IMR-90 (cell line): ENCODE data around the gene ATXN1. TPM values are rescaled to one million over a fixed set of nuclear protein-coding genes. Genes with fewer than 3 reads are reported as not detected.

Source experiments
- ATAC-seq: fragments of 200-7000 bp; cut with Tn5 transposase; 2 replicates; pipeline ENCODE4 v1.9.1; 2020; ENCODE audit warnings: low read depth, mild to moderate bottlenecking, moderate library complexity
- BruUV-seq: library from RNA; stranded (reverse); fragments of 400-500 nt; replicated peaks from 2 replicates; lab custom pipeline; 2021; lab: Mats Ljungman, UMichigan
- CTCF ChIA-PET: fragments of 300-600 bp; formaldehyde crosslinking; extraction: SDS; loops from one replicate; lab custom pipeline; 2021; ENCODE audit warnings: antibody characterized with exemption; lab: Yijun Ruan, JAX
- POLR2A ChIA-PET: fragments of 300-600 bp; sonication (Branson Sonifier 250); formaldehyde crosslinking; loops from one replicate; lab custom pipeline; 2022; ENCODE audit warnings: antibody characterized with exemption; ENCODE audit not compliant: unreplicated experiment; lab: Charles Lee
- DNase-seq: peaks from one replicate; pipeline ENCODE4 v3.0.0; 2013
- H2AFZ ChIP-seq: replicated peaks from 2 replicates; pipeline ENCODE3; 2013; ENCODE audit warnings: low read length, mild to moderate bottlenecking; ENCODE audit not compliant: poor library complexity
- H2AK5ac ChIP-seq: 2 replicates; pipeline ENCODE4 v1.6.1; 2013; ENCODE audit warnings: low read depth, low read length, inconsistent platforms
- H2AK9ac ChIP-seq: replicated peaks from 2 replicates; pipeline ENCODE3; 2013; ENCODE audit warnings: mild to moderate bottlenecking, low read depth, low read length, moderate library complexity; ENCODE audit not compliant: poor library complexity
- H2BK120ac ChIP-seq: 2 replicates; pipeline ENCODE4 v1.6.1; 2013; ENCODE audit warnings: low read depth, low read length, inconsistent platforms
- H2BK15ac ChIP-seq: 3 replicates; pipeline ENCODE4 v1.6.1; 2013; ENCODE audit warnings: low read depth, low read length, inconsistent platforms
- H2BK20ac ChIP-seq: 2 replicates; pipeline ENCODE4 v1.6.1; 2013; ENCODE audit warnings: low read depth, mild to moderate bottlenecking, inconsistent platforms, low read length, moderate library complexity
- H2BK5ac ChIP-seq: 2 replicates; pipeline ENCODE4 v1.6.1; 2013; ENCODE audit warnings: mild to moderate bottlenecking, low read depth, low read length, inconsistent platforms; ENCODE audit not compliant: poor library complexity, severe bottlenecking
- H3K14ac ChIP-seq: replicated peaks from 2 replicates; pipeline ENCODE4 v1.6.1; 2013; ENCODE audit warnings: low read depth, low read length, inconsistent platforms
- H3K18ac ChIP-seq: 2 replicates; pipeline ENCODE4 v1.6.1; 2013; ENCODE audit warnings: low read depth, low read length, control low read depth
- H3K23ac ChIP-seq: 2 replicates; pipeline ENCODE4 v1.6.1; 2013; ENCODE audit warnings: low read depth, low read length, inconsistent platforms
- H3K27ac ChIP-seq: 2 replicates; pipeline ENCODE4 v1.5.1; 2013; ENCODE audit warnings: mild to moderate bottlenecking, control low read depth, low read length; ENCODE audit not compliant: insufficient read depth
- H3K27me3 ChIP-seq: 2 replicates; pipeline ENCODE4 v1.6.1; 2013; ENCODE audit warnings: low read length; ENCODE audit not compliant: control insufficient read depth, insufficient read depth
- H3K36me3 ChIP-seq: 2 replicates; pipeline ENCODE4 v1.6.1; 2013; ENCODE audit warnings: low read length, mixed read lengths; ENCODE audit not compliant: control insufficient read depth, insufficient read depth
- H3K4ac ChIP-seq: 2 replicates; pipeline ENCODE4 v1.6.1; 2013; ENCODE audit warnings: low read depth, low read length, inconsistent platforms
- H3K4me1 ChIP-seq: 2 replicates; pipeline ENCODE4 v1.6.1; 2013; ENCODE audit warnings: low read length, mixed read lengths; ENCODE audit not compliant: control insufficient read depth, insufficient read depth
- H3K4me2 ChIP-seq: 2 replicates; pipeline ENCODE4 v1.6.1; 2013; ENCODE audit warnings: low read depth, mild to moderate bottlenecking, control low read depth, low read length, moderate library complexity
- H3K4me3 ChIP-seq: 2 replicates; pipeline ENCODE4 v1.5.1; 2013; ENCODE audit warnings: low read depth, mild to moderate bottlenecking, control low read depth, low read length, moderate library complexity; ENCODE audit not compliant: insufficient read depth
- H3K56ac ChIP-seq: 2 replicates; pipeline ENCODE4 v1.6.1; 2013; ENCODE audit warnings: low read length, inconsistent platforms; ENCODE audit not compliant: insufficient read depth; ENCODE audit errors: extremely low read depth
- H3K79me1 ChIP-seq, 2 experiments: 2 replicates each; pipeline ENCODE4 v1.6.1; 2013; ENCODE audit warnings: low read length in 2 of 2, inconsistent platforms in 1 of 2, low read depth in 1 of 2
- H3K9ac ChIP-seq: 2 replicates; pipeline ENCODE4 v1.6.1; 2013; ENCODE audit warnings: low read depth, low read length, control low read depth
- H3K9me1 ChIP-seq: 2 replicates; pipeline ENCODE4 v1.6.1; 2013; ENCODE audit warnings: low read length, inconsistent platforms; ENCODE audit not compliant: insufficient read depth
- H3K9me3 ChIP-seq: 2 replicates; pipeline ENCODE4 v1.6.1; 2013; ENCODE audit warnings: low read length; ENCODE audit not compliant: control insufficient read depth, insufficient read depth
- H4K20me1 ChIP-seq: 2 replicates; pipeline ENCODE4 v1.6.1; 2013; ENCODE audit warnings: low read length, inconsistent platforms; ENCODE audit not compliant: insufficient read depth
- H4K5ac ChIP-seq: 2 replicates; pipeline ENCODE4 v1.6.1; 2013; ENCODE audit warnings: mild to moderate bottlenecking, low read depth, low read length, control low read depth
- H4K8ac ChIP-seq, 2 experiments: 2 replicates each; pipeline ENCODE4 v1.6.1; 2013; ENCODE audit warnings: low read depth in 2 of 2, low read length in 2 of 2, control low read depth in 1 of 2, inconsistent platforms in 1 of 2
- H4K91ac ChIP-seq: 2 replicates; pipeline ENCODE4 v1.6.1; 2013; ENCODE audit warnings: low read depth, low read length, inconsistent platforms; ENCODE audit not compliant: insufficient read depth
- CEBPB ChIP-seq: IDR thresholded peaks from 2 replicates; pipeline ENCODE4 v1.6.1; 2012; ENCODE audit warnings: low read depth, low read length, improper control_type of control experiment
- CHD1 ChIP-seq: IDR thresholded peaks from 2 replicates; pipeline ENCODE4 v1.6.1; 2012; ENCODE audit warnings: low read depth, low read length, improper control_type of control experiment
- CTCF ChIP-seq: conservative IDR thresholded peaks from 2 replicates; pipeline ENCODE4 v1.5.1; 2012; ENCODE audit warnings: mild to moderate bottlenecking, low read depth, low read length, improper control_type of control experiment
- ELK1 ChIP-seq: fragments of 150-350 bp; IDR thresholded peaks from 2 replicates; pipeline ENCODE4 v1.6.1; 2016; ENCODE audit warnings: low read depth, mild to moderate bottlenecking, low read length, moderate library complexity, borderline replicate concordance
- FOS ChIP-seq: fragments of 150-350 bp; IDR thresholded peaks from 2 replicates; pipeline ENCODE4 v1.6.1; 2016; ENCODE audit warnings: low read depth, low read length
- MAFK ChIP-seq: IDR thresholded peaks from 2 replicates; pipeline ENCODE4 v1.6.1; 2012; ENCODE audit warnings: low read depth, low read length, improper control_type of control experiment
- MAZ ChIP-seq: IDR thresholded peaks from 2 replicates; pipeline ENCODE4 v1.6.1; 2012; ENCODE audit warnings: low read depth, mild to moderate bottlenecking, low read length, improper control_type of control experiment, moderate library complexity, borderline replicate concordance
- MXI1 ChIP-seq: IDR thresholded peaks from 2 replicates; pipeline ENCODE4 v1.6.1; 2012; ENCODE audit warnings: low read depth, mild to moderate bottlenecking, low read length, moderate library complexity, borderline replicate concordance
- NFE2L2 ChIP-seq: fragments of 150-350 bp; IDR thresholded peaks from 2 replicates; pipeline ENCODE4 v1.6.1; 2016; ENCODE audit warnings: low read depth, mild to moderate bottlenecking, low read length
- POLR2A ChIP-seq: IDR thresholded peaks from 2 replicates; pipeline ENCODE4 v1.6.1; 2012; ENCODE audit warnings: mild to moderate bottlenecking, low read depth, low read length
- RAD21 ChIP-seq: IDR thresholded peaks from 2 replicates; pipeline ENCODE4 v1.6.1; 2012; ENCODE audit warnings: low read length, improper control_type of control experiment
- RCOR1 ChIP-seq: IDR thresholded peaks from 2 replicates; pipeline ENCODE4 v1.6.1; 2012; ENCODE audit warnings: mild to moderate bottlenecking, low read length, improper control_type of control experiment; ENCODE audit not compliant: insufficient replicate concordance
- RFX5 ChIP-seq: IDR thresholded peaks from 2 replicates; pipeline ENCODE4 v1.8.0; 2012; ENCODE audit warnings: low read depth, mild to moderate bottlenecking, low read length, moderate library complexity
- SMC3 ChIP-seq: fragments of 150-350 bp; IDR thresholded peaks from 2 replicates; pipeline ENCODE4 v1.6.1; 2016; ENCODE audit warnings: low read depth, mild to moderate bottlenecking, antibody characterized with exemption, low read length, moderate library complexity
- USF2 ChIP-seq: fragments of 150-350 bp; IDR thresholded peaks from 2 replicates; pipeline ENCODE4 v1.6.1; 2017; ENCODE audit warnings: mild to moderate bottlenecking, antibody characterized with exemption, low read length, low read depth
- WGBS, 2 experiments: methylation state at CpG; one replicate each; pipeline versions ENCODE4 v1.1.5 to v1.1.7; 2013; ENCODE audit warnings: missing lambda C conversion rate in 2 of 2; ENCODE audit not compliant: insufficient read length in 1 of 2; ENCODE audit errors: extremely low coverage in 2 of 2; 5-methylcytosine and 5-hydroxymethylcytosine counted together
- dilution Hi-C: fragments of 300-500 bp; cut with HindIII; formaldehyde crosslinking; loops from one replicate; pipeline ENCODE4 v1.14.3; 2018; ENCODE audit warnings: low sequenced_read_pairs; ENCODE audit not compliant: unreplicated experiment
- in situ Hi-C: fragments of 300-500 bp; cut with MboI; formaldehyde crosslinking; loops from 3 replicates; pipeline ENCODE4 v1.14.3; 2019; ENCODE audit warnings: low sequenced_read_pairs, inconsistent platforms, mixed read lengths
- intact Hi-C: fragments of 100-400 bp; cut with micrococcal nuclease; formaldehyde crosslinking; loops from 2 replicates; pipeline ENCODE4 v1.10.0; 2022
- polyA plus RNA-seq, 3 experiments: library from polyadenylated mRNA; depleted of rRNA; stranded (reverse); fragments of >200 nt; gene quantifications; 2 replicates each; pipeline ENCODE4 v1.2.3, GENCODE V29; 2012; ENCODE audit warnings: low replicate concordance in 1 of 3
- total RNA-seq: library from RNA; depleted of rRNA; stranded (reverse); fragments of >200 nt; gene quantifications from 2 replicates; pipeline ENCODE4 v1.2.3, GENCODE V29; 2012

The ATXN1 gene
- total and polyA plus RNA-seq, 2 of the 4 experiments (the other 2 are of a cell fraction), result 7.3 to 11.1 TPM

- TF ChIP-seq NFE2L2 (no peak), MAZ (no peak)
Measured at GRCh38 chr6:16418151-16418550, 343.1 kb downstream of the ATXN1 start (continued).

GRCh38 chr6:16415677-16416076, 345.6 kb downstream of the ATXN1 start:
- in situ Hi-C loops (no loop called here), dilution Hi-C loops (no loop called here), intact Hi-C loops (no loop called here)
- Histone ChIP-seq H3K4me2 (no peak overlapping the region), H4K8ac (no peak overlapping the region), H4K20me1 (no peaks in the 10 kb centered on the region), H4K5ac (no peak overlapping the region), H3K56ac (no peak overlapping the region), H2BK15ac (no peak overlapping the region), H3K23ac (no peak overlapping the region), H3K4me3 (no peak overlapping the region), H3K27ac (no peak overlapping the region), H3K4ac (no peak overlapping the region), H2BK5ac (no peak overlapping the region), H3K79me1 (peaks cover 0 to 9% of the 10 kb centered on the region in 2 experiments; a peak in 1 of 4 replicates), H3K14ac (no peak overlapping the region), H2AK9ac (no peak overlapping the region), H3K18ac (no peak overlapping the region), H2BK20ac (no peak overlapping the region), H3K27me3 (no peaks in the 10 kb centered on the region), H3K9me3 (no peaks in the 10 kb centered on the region), H2AK5ac (no peak overlapping the region), H4K91ac (no peak overlapping the region), H2AFZ (no peak overlapping the region), H3K9me1 (peaks cover 3% of the 10 kb centered on the region), H3K9ac (no peak overlapping the region), H3K36me3 (no peaks in the 10 kb centered on the region), H2BK120ac (no peak overlapping the region), H3K4me1 (peaks cover 6% of the 10 kb centered on the region)
- ATAC-seq, result no peak
- DNase-seq, result no peak
- no TSS peak for BruUV-seq
- ChIA-PET POLR2A (no interaction called here), CTCF (no interaction called here)
- no CpG with 5 or more reads among the region's 6 CpGs for WGBS, 2 experiments
- TF ChIP-seq MAFK (no peak), POLR2A (no peak), FOS (no peak), MAZ (no peak), SMC3 (no peak), RAD21 (no peak), MXI1 (no peak), ELK1 (no peak), CEBPB (no peak), CHD1 (no peak), RCOR1 (no peak), NFE2L2 (no peak), RFX5 (no peak), USF2 (no peak), CTCF (no peak)
